Activated CD8-positive, alpha-beta T cell treated with anti-CD3 and anti-CD28 coated beads for 36 hours (primary cell): ENCODE data around the gene PRADC1. TPM values are rescaled to one million over a fixed set of nuclear protein-coding genes. Genes with fewer than 3 reads are reported as not detected.

Experiments used
- ATAC-seq: fragments of 200-7000 bp; cut with Tn5 transposase; one replicate; pipeline ENCODE4 v1.10.0; 2021; ENCODE audit warnings: mild to moderate bottlenecking, moderate library complexity
- CTCF ChIA-PET: fragments of 350-600 bp; sonication (Branson Sonifier 250); formaldehyde crosslinking; loops from one replicate; lab custom pipeline; 2021; ENCODE audit warnings: antibody characterized with exemption; lab: Charles Lee
- POLR2A ChIA-PET: fragments of 350-600 bp; sonication (Branson Sonifier 250); formaldehyde crosslinking; loops from one replicate; lab custom pipeline; 2021; ENCODE audit warnings: antibody characterized with exemption; lab: Charles Lee
- DNase-seq: peaks from one replicate; pipeline ENCODE4 v3.0.0-alpha.2; 2020
- H3K27ac Mint-ChIP-seq: one replicate; pipeline ENCODE4 v1.8.0; 2021; ENCODE audit warnings: mild to moderate bottlenecking, mixed read lengths
- H3K27me3 Mint-ChIP-seq: one replicate; pipeline ENCODE4 v1.8.0; 2021; ENCODE audit warnings: mixed read lengths
- H3K36me3 Mint-ChIP-seq: one replicate; pipeline ENCODE4 v1.8.0; 2021; ENCODE audit warnings: low read depth, mixed read lengths
- H3K4me1 Mint-ChIP-seq: one replicate; pipeline ENCODE4 v1.8.0; 2021; ENCODE audit warnings: low read depth, mixed read lengths
- H3K4me3 Mint-ChIP-seq: one replicate; pipeline ENCODE4 v1.8.0; 2021; ENCODE audit warnings: mild to moderate bottlenecking, moderate library complexity, mixed read lengths
- H3K9me3 Mint-ChIP-seq: one replicate; pipeline ENCODE4 v1.8.0; 2021; ENCODE audit warnings: mixed read lengths
- intact Hi-C: fragments of 100-400 bp; cut with micrococcal nuclease; formaldehyde crosslinking; loops from one replicate; pipeline ENCODE4 v1.10.0; 2022
- total RNA-seq, 2 experiments: library from RNA; stranded (reverse); gene quantifications; one replicate each; pipeline ENCODE4 v1.2.3, GENCODE V29; 2021
- TF ChIP-seq, protein P1 (sequence below): fragments of 200-600 bp; IDR thresholded peaks from one replicate; pipeline ENCODE4 v1.8.0; 2022; ENCODE audit warnings: antibody characterized with exemption, mild to moderate bottlenecking

Gene PRADC1
- total RNA-seq, 2 experiments from 2014 or later, result 12.4 to 16.2 TPM

DNA sequence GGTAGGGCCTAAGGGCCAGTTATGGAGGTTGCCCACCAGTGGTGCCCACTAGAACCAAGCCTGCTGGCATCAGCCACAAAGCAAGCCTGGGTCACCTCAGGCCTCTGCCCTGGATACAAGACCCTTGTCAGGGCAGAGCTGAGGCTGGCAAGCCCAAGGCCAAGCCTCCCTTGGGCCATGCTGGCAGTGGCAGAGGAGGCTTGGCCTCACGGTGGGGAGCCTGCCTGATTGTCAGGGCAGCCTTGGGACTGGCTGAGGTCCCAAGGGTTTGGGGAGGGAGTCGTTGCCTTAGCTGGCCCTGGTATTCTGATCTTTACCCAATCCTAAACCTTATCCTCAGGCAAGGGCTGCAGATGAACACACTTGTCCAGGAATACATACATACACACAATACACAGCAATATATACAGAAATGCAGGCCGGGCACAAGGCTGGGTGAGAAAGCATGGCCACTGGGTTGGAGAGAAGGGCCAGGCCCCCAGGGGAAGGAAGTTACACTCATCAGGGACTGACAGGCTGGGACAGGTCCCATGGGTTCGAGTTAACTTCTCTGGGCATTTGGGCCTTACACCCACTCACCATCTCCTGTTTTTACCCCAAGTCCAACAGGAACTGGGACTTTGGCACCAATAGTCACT, 22.1 kb upstream of the PRADC1 start:
- no peaks in the 10 kb centered on the region for H3K27me3 Mint-ChIP-seq
- CTCF ChIA-PET, result no interaction called here

DNA sequence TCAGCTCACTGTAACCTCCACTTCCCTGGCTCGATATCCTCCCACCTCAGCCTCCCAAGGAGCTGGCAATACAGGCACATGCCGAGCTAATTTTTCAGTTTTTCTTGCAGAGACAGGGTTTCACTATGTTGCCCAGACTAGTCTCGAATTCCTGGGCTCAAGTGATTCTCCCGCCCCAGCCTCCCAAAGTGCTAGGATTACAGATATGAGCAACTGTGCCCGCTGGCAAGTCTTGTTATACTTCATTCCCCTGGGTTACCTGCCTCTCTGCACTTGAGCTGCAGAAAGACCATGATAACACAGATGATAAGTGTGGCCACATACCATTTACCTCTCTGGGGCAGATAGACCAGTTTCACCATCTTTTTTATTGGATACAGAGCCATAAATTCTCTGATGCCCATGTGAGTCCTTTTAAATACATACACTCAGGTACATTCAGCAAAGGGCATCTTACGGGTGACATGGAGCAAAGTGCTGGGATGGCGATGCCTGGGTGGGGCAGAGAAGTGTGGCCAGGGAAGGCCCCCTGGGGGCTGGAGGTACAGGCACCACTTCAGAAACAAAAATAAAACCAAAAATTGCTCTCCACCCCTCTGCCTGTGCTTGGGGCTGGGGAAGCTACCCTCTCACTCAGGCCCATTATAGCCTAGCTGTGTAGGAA, 21.4 kb upstream of the PRADC1 start:
- Mint-ChIP-seq H3K27me3 (no peaks in the 10 kb centered on the region), H3K4me3 (no peak overlapping the region), H3K9me3 (no peaks in the 10 kb centered on the region), H3K27ac (peak overlapping the region; percentile 10), H3K36me3 (peaks cover 31% of the 10 kb centered on the region), H3K4me1 (peaks cover 3% of the 10 kb centered on the region)
- intact Hi-C loops, result no loop called here
- ChIA-PET CTCF (interaction anchor here (1.8 kb wide), 1 partner anchor 14 kb away, joined by 4 read pairs; no protein-coding TSS in a partner anchor), POLR2A (interaction anchor here (0.6 to 7.9 kb wide), 9 partner anchors 10 to 44 kb away, joined by 3 to 97 read pairs (median 4); partner anchors contain the start of genes CCT7 and PRADC1)
- no peak for ATAC-seq
- TF ChIP-seq, protein P1, sequence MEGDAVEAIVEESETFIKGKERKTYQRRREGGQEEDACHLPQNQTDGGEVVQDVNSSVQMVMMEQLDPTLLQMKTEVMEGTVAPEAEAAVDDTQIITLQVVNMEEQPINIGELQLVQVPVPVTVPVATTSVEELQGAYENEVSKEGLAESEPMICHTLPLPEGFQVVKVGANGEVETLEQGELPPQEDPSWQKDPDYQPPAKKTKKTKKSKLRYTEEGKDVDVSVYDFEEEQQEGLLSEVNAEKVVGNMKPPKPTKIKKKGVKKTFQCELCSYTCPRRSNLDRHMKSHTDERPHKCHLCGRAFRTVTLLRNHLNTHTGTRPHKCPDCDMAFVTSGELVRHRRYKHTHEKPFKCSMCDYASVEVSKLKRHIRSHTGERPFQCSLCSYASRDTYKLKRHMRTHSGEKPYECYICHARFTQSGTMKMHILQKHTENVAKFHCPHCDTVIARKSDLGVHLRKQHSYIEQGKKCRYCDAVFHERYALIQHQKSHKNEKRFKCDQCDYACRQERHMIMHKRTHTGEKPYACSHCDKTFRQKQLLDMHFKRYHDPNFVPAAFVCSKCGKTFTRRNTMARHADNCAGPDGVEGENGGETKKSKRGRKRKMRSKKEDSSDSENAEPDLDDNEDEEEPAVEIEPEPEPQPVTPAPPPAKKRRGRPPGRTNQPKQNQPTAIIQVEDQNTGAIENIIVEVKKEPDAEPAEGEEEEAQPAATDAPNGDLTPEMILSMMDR, result no peak
- no peak for DNase-seq

More for the DNA sequence above, 22.1 kb upstream of the PRADC1 start:
- Mint-ChIP-seq H3K4me1 (peaks cover 3% of the 10 kb centered on the region), H3K4me3 (no peak overlapping the region), H3K27ac (peak overlapping the region; percentile 36), H3K9me3 (no peaks in the 10 kb centered on the region), H3K36me3 (peaks cover 27% of the 10 kb centered on the region)
- TF ChIP-seq, protein P1, result no peak
- intact Hi-C loops, result no loop called here
- ATAC-seq (no peak), DNase-seq (no peak)
- POLR2A ChIA-PET, result interaction anchor here (0.6 to 7.9 kb wide), 6 partner anchors 10 to 34 kb away, joined by 3 to 97 read pairs (median 6); partner anchors contain the start of genes CCT7 and PRADC1

DNA sequence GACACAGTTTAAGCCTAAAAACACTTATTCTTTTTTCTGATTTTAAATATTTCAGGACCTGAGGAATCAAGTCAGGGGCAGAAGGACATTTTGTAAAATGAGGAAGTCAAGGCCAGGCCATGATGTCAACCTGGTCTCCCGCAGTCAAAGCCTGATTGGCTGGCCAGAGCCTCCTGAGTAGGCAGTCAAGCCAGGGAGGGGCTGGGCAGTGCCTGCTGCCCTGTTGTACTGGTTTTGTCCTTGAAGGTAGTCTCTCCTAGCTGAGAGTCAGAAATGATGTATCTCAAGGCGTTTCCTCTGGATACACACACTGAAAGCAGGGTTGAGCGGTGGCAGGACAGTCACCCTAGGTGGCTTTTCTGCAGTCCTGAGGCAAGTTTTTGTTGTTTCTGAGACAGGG, 20.9 kb upstream of the PRADC1 start:
- no peak for DNase-seq
- Mint-ChIP-seq H3K9me3 (no peaks in the 10 kb centered on the region), H3K36me3 (peaks cover 31% of the 10 kb centered on the region), H3K4me3 (no peak overlapping the region), H3K4me1 (peaks cover 3% of the 10 kb centered on the region), H3K27me3 (no peaks in the 10 kb centered on the region), H3K27ac (peak overlapping the region; percentile 49)
- ATAC-seq, result no peak
- POLR2A ChIA-PET, result interaction anchor here (0.6 to 7.9 kb wide), 8 partner anchors 9 to 43 kb away, joined by 3 to 97 read pairs (median 4); partner anchors contain the start of genes CCT7 and PRADC1
- intact Hi-C loops, result no loop called here
- CTCF ChIA-PET, result interaction anchor here (1.8 kb wide), 1 partner anchor 14 kb away, joined by 4 read pairs; no protein-coding TSS in a partner anchor
- TF ChIP-seq, protein P1, result no peak

DNA sequence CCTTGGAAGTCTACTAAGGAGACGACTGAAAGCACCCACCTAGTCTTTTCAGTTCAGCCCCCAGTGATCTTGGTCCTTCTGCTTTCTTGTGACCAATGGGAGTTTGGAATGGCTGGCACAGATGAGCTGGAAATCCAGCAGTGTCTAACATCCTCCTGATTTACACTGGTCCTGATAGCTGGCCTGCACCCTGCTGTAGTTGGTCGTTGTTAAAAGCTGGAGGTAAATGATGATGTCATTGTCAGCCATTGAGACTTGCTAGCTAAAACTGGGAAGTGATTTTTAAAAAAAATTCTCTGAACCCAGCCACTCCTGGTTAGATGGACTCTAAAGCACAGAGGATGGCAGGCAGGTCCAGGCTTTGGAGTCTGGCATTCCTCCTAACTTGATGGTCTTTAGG, 20.4 kb upstream of the PRADC1 start:
- intact Hi-C loops, result no loop called here
- no peaks in the 10 kb centered on the region for H3K27me3 Mint-ChIP-seq
- ChIA-PET POLR2A (interaction anchor here (0.9 to 7.9 kb wide), 6 partner anchors 9 to 43 kb away, joined by 3 to 97 read pairs (median 4); partner anchors contain the start of genes CCT7 and PRADC1), CTCF (interaction anchor here (1.7 to 1.8 kb wide), 2 partner anchors 15 to 37 kb away, joined by 4 to 6 read pairs; no protein-coding TSS in a partner anchor)
- H3K4me3 Mint-ChIP-seq, result no peak overlapping the region
- H3K36me3 Mint-ChIP-seq, result peaks cover 35% of the 10 kb centered on the region
- H3K27ac Mint-ChIP-seq, result peak overlapping the region; percentile 49
- TF ChIP-seq, protein P1, result no peak
- ATAC-seq (no peak), DNase-seq (no peak)
- peaks cover 3% of the 10 kb centered on the region for H3K4me1 Mint-ChIP-seq
- no peaks in the 10 kb centered on the region for H3K9me3 Mint-ChIP-seq
